Measurements from ENCODE around the gene PMEPA1.
"Not testable (repeated sequence)": the region's sequence is repeated elsewhere in the genome, so short reads cannot be mapped to it uniquely, and the experiment has no call there.

The PMEPA1 gene

DNA sequence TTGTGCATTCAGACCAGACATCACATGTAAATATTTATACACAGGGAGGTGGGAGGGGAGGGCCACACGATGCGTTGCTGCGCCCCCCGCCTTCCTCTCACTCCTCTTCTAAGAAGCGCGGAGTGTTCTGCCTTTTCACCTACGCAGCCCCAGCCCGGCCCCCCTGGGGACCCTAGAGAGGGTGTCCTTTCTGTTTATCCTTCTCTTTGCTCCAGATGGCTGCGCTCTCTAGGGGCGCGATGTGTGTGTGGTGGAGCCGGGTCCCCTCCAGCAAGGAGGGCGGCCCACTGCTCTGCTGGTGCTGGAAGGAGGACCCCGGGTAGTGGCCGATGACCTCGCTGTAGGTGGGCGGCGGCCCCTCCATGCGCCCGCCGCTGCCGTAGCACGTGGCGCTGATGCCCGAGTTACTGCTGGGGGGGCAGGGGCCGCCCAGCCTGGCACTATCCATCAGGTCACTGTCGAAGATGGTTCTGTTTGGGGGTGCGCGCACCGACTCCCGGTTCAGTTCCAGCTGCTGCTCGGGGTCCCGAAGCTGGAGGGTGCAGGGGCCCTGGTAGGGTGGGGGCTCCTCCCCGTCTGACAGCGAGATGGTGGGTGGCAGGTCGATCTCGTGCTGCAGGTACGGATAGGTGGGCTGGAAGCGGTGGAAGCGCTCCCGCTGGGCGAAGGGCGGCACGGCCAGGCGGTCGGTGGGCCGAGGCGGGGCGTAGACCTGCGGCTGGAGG is 57.8 kb downstream of the PMEPA1 start:
- no peak for DNase-seq

DNA sequence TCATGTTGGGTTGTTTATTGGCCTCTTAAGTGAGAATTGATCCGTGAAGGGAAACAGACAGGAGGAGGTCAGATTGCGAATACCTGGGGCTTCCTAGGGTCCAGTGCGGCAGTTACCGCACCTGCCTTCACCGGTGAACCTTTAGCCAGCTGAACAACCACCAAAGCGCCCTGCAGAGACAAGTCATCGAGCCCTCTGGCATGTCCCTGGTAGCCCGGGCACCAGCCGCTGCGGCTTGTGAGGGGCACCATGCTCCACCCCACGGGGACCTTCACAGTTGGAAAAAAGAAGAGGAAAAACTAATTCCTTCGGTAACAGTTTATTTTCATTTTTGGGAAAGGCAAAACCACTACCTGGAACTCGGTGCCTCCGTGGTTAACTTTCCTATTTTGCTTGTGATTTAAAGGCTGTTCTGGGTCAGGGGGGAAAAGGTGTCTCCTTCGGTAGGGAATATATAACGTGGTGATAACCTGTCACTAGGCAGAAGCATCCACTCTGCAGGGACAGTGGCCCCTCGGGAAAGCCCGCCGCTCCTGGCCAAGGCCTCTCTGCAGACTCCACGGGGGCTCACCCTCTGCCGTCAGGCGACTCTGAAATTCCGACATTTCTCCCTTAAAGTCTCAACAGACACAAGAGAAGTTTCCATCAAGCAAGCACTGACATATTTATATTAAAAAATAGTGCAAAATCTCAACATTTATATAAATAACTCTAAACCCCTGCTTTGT is 58.9 kb downstream of the PMEPA1 start:
- no peak for DNase-seq

GRCh38 chr20:57650266-57650665 is 59.5 kb downstream of the PMEPA1 start:
- no peak for DNase-seq

DNA sequence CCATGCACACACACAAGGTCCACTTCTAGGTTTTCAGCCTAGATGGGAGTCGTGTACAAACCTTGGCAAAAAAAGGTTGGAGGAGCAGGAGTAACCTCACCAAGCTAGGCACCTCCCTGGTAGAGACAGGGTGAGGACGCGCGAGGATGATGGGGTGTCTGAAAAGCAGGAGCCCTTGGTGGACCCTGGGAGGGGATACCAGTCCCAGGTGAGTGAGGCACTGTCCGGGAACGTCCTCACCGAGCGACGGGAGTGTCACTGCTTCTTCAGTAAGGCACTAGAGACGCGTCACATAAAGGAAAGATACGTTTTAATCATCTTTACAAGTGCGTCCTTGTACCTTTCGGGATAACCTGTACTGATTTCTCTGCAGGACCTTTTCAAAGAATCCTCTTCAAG is 60.2 kb downstream of the PMEPA1 start:
- no peak for DNase-seq

- DNase-seq: no peak
These were observed 60.8 kb downstream of the PMEPA1 start for GRCh38 chr20:57648878-57649616.

- no peak for DNase-seq
These were observed 61.7 kb downstream of the PMEPA1 start for GRCh38 chr20:57647933-57648785.

GRCh38 chr20:57647006-57647932 is 62.5 kb downstream of the PMEPA1 start:
- no peak for DNase-seq

DNA sequence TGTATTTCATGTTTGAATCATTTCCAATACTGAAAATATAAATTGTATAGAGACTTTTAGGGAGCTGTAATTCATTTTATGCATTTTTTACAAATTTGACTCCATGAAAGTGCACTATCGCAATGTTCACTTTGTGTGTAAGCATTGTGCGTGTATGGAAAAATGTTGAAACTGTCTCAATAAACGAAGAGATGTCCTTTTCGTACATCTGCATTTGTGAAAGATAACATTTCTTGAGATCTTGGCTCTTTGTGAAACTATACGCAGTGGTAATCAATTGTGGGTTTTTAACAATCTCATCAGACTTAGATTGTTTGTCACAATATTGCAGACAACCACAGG is 70.9 kb downstream of the PMEPA1 start:
- DNase-seq: no peak

DNA sequence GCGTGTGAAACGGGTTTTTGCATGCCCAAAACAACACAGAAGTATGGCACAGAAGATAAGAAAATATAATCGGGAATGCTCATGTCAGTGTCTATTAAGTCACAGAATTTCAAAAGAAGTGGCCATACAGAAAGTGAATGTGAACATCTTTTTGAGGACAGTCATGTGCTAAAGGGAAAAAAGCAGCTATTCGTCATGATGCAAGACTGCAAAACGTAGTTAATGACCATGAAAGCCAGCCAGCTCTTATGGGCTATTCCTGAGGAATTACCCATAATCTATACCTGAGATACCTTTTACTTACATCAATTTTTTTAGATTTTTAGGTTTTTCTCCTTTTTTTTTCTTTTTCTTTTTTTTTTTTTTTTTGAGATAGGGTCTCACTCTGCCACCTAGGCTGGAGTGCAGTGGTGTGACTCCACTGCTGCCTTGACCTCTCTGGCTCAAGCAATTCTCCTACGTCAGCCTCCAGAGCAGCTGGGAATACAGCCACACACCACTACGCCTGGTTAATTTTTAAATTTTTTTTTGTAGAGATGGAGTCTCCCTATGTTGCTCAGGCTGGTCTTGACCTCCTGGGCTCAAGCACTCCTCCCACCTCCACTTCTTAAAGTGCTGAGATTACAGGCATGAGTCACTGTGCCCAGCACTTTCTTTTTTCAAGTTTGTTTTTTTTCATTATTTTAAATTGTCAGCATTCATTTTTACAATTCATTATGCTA is 71.5 kb downstream of the PMEPA1 start:
- no peak for DNase-seq

DNA sequence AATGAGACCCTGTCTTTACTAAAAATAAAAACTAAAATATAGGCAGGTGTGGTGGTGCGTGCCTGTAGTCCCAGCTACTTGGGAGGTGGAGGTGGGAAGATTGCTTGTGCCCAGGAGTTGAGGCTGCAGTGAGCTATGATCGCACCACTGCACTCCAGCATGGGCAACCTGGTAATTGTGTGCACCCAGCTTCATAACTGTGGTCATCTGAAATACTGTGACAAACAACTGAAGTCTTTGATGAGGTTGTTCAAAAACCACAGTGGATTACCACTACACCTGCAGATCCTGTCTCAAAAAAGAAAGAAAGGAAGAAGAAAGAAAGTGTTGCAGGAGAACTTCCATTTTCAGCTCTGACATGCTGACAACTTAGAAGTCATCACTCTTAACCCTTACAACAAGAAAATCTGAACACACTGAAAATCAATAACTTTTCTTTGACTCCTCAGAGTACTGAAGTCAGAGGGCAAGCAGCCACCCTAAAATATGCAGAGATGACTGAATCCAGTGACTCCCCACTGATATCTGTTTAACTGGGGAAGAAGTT is 75.8 kb downstream of the PMEPA1 start:
- no peak for DNase-seq

DNA sequence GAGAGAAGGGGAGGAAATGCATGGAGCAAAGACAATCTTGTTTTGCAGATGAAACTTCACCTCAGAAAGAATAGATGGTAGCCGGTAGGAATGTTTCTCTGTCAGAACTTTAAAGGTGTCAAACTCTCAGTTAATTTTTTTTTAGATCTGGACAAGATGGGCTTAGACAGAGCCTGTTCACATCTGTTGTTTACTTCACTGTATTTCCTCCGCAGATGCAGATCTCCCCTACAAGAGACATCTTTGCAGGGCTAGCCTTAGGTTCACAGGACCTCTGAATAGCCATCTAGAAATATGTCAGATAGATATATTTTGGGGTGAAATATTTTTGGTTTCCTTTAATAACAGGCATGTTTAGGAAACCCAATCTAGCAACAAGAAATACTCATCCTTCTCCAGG is 77.5 kb downstream of the PMEPA1 start:
- no peak for DNase-seq

DNA sequence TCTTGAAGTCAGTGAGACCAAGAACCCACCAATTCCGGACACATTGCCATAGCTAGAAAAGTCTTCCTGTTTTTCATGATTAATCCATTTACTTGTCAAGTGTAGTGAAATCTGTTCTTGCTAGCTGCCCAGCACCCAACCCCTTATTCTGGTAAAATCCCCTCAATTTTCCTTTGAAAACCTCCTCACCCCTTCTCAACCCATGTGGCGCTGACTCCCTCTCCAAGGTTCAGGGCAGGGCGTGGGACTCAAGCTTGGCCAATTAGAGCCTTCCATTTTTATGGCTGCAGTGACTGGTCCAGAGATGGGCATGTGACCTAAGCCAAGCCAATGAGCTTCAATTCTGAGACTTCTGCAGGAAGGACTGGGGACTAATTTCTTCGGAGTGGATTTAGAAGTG is 79.8 kb downstream of the PMEPA1 start:
- DNase-seq: no peak

GRCh38 chr20:57629491-57629901 is 80.3 kb downstream of the PMEPA1 start:
- DNase-seq: not testable (repeated sequence)

DNA sequence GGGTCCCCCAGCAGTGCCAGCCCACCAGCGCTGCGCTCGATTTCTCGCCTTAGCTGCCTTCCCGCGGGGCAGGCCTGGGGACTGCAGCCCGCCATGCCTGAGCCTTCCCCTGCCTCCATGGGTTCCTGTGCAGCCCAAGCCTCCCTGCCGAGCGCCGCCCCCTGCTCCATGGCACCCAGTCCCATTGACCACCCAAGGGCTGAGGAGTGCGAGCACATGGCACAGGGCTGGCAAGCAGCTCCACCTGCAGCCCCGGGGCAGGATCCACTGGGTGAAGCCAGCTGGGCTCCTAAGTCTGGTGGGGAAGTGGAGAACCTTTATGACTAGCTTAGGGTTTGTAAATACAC is 80.9 kb downstream of the PMEPA1 start:
- DNase-seq: not testable (repeated sequence)

DNA sequence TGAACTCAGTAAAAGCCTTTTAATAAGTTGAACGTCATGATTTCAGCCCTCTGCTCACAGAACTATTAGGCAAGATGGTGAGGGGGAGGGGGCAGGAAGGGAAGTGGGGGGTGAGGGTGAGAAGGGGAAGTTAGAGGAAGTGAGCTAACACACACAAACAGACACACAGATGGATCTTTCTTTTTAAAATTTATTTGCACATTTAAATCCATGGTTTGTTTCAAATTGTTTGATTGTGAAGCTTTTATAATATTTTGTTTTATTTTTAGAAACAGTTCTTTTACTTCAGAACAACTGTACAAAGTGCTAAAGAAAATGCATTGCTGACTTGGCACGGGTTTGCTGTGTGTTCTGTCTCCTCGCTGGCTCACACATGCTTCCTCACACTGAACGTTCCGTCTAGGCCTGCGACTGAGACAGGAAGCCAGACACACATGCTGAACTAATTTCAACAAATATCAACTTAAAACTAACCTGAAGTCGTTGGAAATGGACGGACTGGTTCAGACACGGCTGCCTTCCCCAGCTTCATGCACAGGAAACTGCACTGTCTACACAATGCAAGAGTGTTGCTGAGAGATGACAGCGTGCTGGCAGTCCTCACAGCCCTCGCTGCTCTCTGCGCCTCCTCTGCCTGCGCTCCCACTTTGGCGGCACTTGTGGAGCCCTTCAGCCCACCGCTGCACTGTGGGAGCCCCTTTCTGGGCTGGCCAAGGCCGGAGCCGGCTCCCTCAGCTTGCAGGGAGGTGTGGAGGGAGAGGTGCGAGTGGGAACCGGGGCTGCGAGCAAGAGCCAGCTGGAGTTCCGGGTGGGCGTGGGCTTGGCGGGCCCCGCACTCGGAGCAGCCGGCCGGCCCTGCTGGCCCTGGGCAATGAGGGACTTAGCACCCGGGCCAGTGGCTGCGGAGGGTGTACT is 81.5 kb downstream of the PMEPA1 start:
- peak in 4 of 51 donors; percentile 14 to 33 (median 27) for DNase-seq

GRCh38 chr20:57627339-57627738 is 82.5 kb downstream of the PMEPA1 start:
- no peak for DNase-seq

DNA sequence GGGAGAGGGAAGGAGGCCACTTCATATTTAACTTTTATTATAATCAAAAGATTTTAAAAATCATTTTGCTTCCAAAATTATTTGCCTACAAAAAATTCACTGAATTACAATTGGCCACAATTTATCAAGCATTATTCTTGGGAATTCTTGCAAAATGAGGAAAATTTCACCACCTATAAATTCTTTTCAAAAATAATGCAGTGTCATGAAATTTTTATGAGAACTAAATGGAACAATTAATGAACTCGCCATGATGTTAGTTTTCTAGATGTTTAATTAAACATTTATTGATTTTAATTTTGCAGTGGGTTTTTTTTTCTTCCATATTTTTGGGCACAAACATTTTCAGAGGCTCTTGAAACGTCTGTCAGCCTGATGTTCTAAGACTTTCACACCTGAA is 83.8 kb downstream of the PMEPA1 start:
- no peak for DNase-seq

DNA sequence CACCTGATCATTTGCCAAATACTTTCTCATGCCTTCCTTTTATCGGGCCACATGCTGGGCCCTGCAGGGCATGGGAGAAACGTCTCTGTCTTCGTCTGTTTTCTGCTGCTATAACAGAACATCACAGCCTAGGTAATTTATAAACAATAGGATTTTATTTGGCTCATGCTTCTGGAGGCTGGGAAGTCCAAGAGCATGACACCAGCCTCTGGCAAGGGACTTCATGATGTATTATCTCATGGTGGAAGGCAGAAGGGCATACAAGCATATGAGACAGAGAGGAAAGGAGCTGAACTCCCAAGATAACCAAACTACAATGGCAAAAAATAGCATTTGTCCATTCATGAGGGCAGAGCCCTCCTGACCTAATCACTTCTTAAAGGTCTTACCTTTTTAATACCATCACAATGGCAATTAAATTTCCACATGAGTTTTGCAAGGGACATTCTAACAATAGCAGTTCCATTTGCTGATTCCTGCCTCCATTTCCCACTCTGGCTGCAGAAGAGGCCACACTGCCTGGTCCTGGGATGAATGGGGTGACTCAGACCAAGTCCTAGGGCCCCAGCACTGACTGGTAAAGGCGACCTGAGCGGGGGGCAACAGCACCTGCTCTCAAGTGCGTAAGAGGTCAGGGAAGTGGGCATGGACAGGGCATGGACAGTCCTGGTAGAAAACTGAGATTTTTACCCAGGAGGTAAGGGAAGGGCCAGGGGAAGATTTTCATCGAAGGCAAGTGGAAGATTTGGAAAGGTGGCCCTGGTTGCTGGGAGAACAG is 84.4 kb downstream of the PMEPA1 start:
- DNase-seq: no peak

Data from hypothalamus (tissue), 51 donors.